GM12878 (cell line): ENCODE data around the gene CRTC2. TPM values are rescaled to one million over a fixed set of nuclear protein-coding genes. Genes with fewer than 3 reads are reported as not detected.

ENCODE experiments used
- CREM ChIP-seq: IDR thresholded peaks from 2 replicates; pipeline ENCODE4 v1.6.1; 2014; ENCODE audit warnings: antibody characterized with exemption, low read depth
- KDM1A ChIP-seq: fragments of 200-600 bp; sonication (generic); IDR thresholded peaks from 2 replicates; pipeline ENCODE4 v1.6.1; 2016; ENCODE audit warnings: borderline replicate concordance
- POU2F2 ChIP-seq: IDR thresholded peaks from 3 replicates; pipeline ENCODE4 v1.6.1; 2011; ENCODE audit warnings: low read depth, mild to moderate bottlenecking, low read length, borderline replicate concordance
- SREBF1 ChIP-seq: IDR thresholded peaks from 2 replicates; pipeline ENCODE4 v1.6.1; 2012; ENCODE audit warnings: mild to moderate bottlenecking, low read length
- STAT3 ChIP-seq: IDR thresholded peaks from 2 replicates; pipeline ENCODE4 v1.6.1; 2011; ENCODE audit warnings: low read depth, low read length, improper control_type of control experiment
- SUPT20H ChIP-seq: IDR thresholded peaks from 2 replicates; pipeline ENCODE4 v1.6.1; 2011; ENCODE audit warnings: low read depth, mild to moderate bottlenecking, low read length, moderate library complexity, borderline replicate concordance; ENCODE audit not compliant: control insufficient read depth
- WRNIP1 ChIP-seq: IDR thresholded peaks from 2 replicates; pipeline ENCODE4 v1.6.1; 2011; ENCODE audit warnings: low read depth, low read length, improper control_type of control experiment, borderline replicate concordance
- polyA plus RNA-seq, 11 experiments: library from polyadenylated mRNA; depleted of rRNA in 4 of 11; unstranded in 6 of 11; stranded (reverse) in 5 of 11; fragments of >200 nt; fragmentation: Nextera tagmentation in 4 of 11; fragmentation: Illumina TruSeq in 1 of 11; extraction: Ambion mirVana in 4 of 11; extraction: Trizol in 1 of 11; gene quantifications; 1 replicate in 1 of 11; 2 replicates in 10 of 11; pipeline versions ENCODE4 v1.2.1 to v1.2.3, GENCODE V29; 2011 to 2016; ENCODE audit warnings: inconsistent platforms in 2 of 11, missing spikeins in 2 of 11, low read depth in 1 of 11
- total RNA-seq, 4 experiments: library from RNA; depleted of rRNA in 3 of 4; stranded (reverse); fragments of >200 nt in 3 of 4; fragmentation: Illumina TruSeq in 1 of 4; extraction: Trizol in 1 of 4; gene quantifications; 2 replicates each; pipeline versions ENCODE4 v1.2.1 to v1.2.3, GENCODE V29; 2013 to 2021
- TF ChIP-seq, protein P1 (sequence below): IDR thresholded peaks from 2 replicates; pipeline ENCODE4 v1.6.1; 2011; ENCODE audit warnings: borderline replicate concordance, low read depth, mild to moderate bottlenecking, moderate library complexity, low read length; ENCODE audit not compliant: insufficient read depth, poor library complexity, severe bottlenecking
- TF ChIP-seq, protein P2 (sequence below): fragments of 450-650 bp; IDR thresholded peaks from 2 replicates; pipeline ENCODE4 v1.6.1; 2017; ENCODE audit warnings: mild to moderate bottlenecking, moderate library complexity
- TF ChIP-seq, protein P3 (sequence below): fragments of 450-650 bp; IDR thresholded peaks from 2 replicates; pipeline ENCODE4 v1.6.1; 2016; ENCODE audit warnings: mild to moderate bottlenecking

CRTC2 gene
- total and polyA plus RNA-seq, 10 of the 15 experiments (the other 5 are each of a cell fraction or from before 2014, with no cell fraction given): 5.1 to 57.9 (median 32.7) TPM

GRCh38 chr1:153985941-153986761 is 27.7 kb upstream of the CRTC2 start, which contains the start of gene RAB13 (continued):
- TF ChIP-seq, protein P1, sequence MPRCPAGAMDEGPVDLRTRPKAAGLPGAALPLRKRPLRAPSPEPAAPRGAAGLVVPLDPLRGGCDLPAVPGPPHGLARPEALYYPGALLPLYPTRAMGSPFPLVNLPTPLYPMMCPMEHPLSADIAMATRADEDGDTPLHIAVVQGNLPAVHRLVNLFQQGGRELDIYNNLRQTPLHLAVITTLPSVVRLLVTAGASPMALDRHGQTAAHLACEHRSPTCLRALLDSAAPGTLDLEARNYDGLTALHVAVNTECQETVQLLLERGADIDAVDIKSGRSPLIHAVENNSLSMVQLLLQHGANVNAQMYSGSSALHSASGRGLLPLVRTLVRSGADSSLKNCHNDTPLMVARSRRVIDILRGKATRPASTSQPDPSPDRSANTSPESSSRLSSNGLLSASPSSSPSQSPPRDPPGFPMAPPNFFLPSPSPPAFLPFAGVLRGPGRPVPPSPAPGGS: no peak
- no peak for TF ChIP-seq WRNIP1
- TF ChIP-seq CREM: no peak
- TF ChIP-seq, protein P2, sequence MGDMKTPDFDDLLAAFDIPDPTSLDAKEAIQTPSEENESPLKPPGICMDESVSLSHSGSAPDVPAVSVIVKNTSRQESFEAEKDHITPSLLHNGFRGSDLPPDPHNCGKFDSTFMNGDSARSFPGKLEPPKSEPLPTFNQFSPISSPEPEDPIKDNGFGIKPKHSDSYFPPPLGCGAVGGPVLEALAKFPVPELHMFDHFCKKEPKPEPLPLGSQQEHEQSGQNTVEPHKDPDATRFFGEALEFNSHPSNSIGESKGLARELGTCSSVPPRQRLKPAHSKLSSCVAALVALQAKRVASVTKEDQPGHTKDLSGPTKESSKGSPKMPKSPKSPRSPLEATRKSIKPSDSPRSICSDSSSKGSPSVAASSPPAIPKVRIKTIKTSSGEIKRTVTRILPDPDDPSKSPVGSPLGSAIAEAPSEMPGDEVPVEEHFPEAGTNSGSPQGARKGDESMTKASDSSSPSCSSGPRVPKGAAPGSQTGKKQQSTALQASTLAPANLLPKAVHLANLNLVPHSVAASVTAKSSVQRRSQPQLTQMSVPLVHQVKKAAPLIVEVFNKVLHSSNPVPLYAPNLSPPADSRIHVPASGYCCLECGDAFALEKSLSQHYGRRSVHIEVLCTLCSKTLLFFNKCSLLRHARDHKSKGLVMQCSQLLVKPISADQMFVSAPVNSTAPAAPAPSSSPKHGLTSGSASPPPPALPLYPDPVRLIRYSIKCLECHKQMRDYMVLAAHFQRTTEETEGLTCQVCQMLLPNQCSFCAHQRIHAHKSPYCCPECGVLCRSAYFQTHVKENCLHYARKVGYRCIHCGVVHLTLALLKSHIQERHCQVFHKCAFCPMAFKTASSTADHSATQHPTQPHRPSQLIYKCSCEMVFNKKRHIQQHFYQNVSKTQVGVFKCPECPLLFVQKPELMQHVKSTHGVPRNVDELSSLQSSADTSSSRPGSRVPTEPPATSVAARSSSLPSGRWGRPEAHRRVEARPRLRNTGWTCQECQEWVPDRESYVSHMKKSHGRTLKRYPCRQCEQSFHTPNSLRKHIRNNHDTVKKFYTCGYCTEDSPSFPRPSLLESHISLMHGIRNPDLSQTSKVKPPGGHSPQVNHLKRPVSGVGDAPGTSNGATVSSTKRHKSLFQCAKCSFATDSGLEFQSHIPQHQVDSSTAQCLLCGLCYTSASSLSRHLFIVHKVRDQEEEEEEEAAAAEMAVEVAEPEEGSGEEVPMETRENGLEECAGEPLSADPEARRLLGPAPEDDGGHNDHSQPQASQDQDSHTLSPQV: no peak
- no peak for TF ChIP-seq STAT3
- TF ChIP-seq, protein P3, sequence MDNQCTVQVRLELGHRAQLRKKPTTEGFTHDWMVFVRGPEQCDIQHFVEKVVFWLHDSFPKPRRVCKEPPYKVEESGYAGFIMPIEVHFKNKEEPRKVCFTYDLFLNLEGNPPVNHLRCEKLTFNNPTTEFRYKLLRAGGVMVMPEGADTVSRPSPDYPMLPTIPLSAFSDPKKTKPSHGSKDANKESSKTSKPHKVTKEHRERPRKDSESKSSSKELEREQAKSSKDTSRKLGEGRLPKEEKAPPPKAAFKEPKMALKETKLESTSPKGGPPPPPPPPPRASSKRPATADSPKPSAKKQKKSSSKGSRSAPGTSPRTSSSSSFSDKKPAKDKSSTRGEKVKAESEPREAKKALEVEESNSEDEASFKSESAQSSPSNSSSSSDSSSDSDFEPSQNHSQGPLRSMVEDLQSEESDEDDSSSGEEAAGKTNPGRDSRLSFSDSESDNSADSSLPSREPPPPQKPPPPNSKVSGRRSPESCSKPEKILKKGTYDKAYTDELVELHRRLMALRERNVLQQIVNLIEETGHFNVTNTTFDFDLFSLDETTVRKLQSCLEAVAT: peak; percentile 8; the same call in 1 of the 2 replicates
- no peak for TF ChIP-seq SUPT20H
- TF ChIP-seq KDM1A: no peak
- no peak for TF ChIP-seq SREBF1
- TF ChIP-seq POU2F2: no peak
